Activated B cell treated with CpG ODN at 0.5 μM for 24 hours (primary cell): ENCODE data around the gene ENDOU. TPM values are rescaled to one million over a fixed set of nuclear protein-coding genes. Genes with fewer than 3 reads are reported as not detected.

Experiments used
- ATAC-seq: fragments of 200-7000 bp; cut with Tn5 transposase; one replicate; pipeline ENCODE4 v1.10.0; 2021; ENCODE audit warnings: low read depth, mild to moderate bottlenecking, moderate library complexity
- CTCF ChIA-PET: fragments of 350-600 bp; sonication (Branson Sonifier 250); formaldehyde crosslinking; loops from one replicate; lab custom pipeline; 2021; ENCODE audit warnings: antibody characterized with exemption; lab: Charles Lee
- POLR2A ChIA-PET: fragments of 350-600 bp; sonication (Branson Sonifier 250); formaldehyde crosslinking; loops from one replicate; lab custom pipeline; 2021; ENCODE audit warnings: antibody characterized with exemption; lab: Charles Lee
- DNase-seq: peaks from one replicate; pipeline ENCODE4 v3.0.0; 2022
- H3K27ac Mint-ChIP-seq: one replicate; pipeline ENCODE4 v1.8.0; 2020; ENCODE audit warnings: mixed read lengths
- H3K27me3 Mint-ChIP-seq: one replicate; pipeline ENCODE4 v1.8.0; 2021; ENCODE audit warnings: mixed read lengths
- H3K36me3 Mint-ChIP-seq: one replicate; pipeline ENCODE4 v1.8.0; 2021; ENCODE audit warnings: low read depth, mixed read lengths
- H3K4me1 Mint-ChIP-seq: one replicate; pipeline ENCODE4 v1.8.0; 2021; ENCODE audit warnings: mixed read lengths
- H3K4me3 Mint-ChIP-seq: one replicate; pipeline ENCODE4 v1.8.0; 2020; ENCODE audit warnings: mild to moderate bottlenecking, mixed read lengths
- H3K9me3 Mint-ChIP-seq: one replicate; pipeline ENCODE4 v1.8.0; 2020; ENCODE audit warnings: mixed read lengths
- intact Hi-C: fragments of 100-400 bp; cut with micrococcal nuclease; formaldehyde crosslinking; loops from one replicate; pipeline ENCODE4 v1.15.1; 2024
- total RNA-seq: library from RNA; stranded (reverse); gene quantifications from 2 replicates; pipeline ENCODE4 v1.2.3, GENCODE V29; 2022
- TF ChIP-seq, protein P1 (sequence below): fragments of 200-600 bp; IDR thresholded peaks from one replicate; pipeline ENCODE4 v1.8.0; 2022; ENCODE audit warnings: antibody characterized with exemption, mild to moderate bottlenecking

Gene ENDOU, protein sequence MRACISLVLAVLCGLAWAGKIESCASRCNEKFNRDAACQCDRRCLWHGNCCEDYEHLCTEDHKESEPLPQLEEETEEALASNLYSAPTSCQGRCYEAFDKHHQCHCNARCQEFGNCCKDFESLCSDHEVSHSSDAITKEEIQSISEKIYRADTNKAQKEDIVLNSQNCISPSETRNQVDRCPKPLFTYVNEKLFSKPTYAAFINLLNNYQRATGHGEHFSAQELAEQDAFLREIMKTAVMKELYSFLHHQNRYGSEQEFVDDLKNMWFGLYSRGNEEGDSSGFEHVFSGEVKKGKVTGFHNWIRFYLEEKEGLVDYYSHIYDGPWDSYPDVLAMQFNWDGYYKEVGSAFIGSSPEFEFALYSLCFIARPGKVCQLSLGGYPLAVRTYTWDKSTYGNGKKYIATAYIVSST
- total RNA-seq = 0.24 and 0.37 TPM in 2 replicates

DNA sequence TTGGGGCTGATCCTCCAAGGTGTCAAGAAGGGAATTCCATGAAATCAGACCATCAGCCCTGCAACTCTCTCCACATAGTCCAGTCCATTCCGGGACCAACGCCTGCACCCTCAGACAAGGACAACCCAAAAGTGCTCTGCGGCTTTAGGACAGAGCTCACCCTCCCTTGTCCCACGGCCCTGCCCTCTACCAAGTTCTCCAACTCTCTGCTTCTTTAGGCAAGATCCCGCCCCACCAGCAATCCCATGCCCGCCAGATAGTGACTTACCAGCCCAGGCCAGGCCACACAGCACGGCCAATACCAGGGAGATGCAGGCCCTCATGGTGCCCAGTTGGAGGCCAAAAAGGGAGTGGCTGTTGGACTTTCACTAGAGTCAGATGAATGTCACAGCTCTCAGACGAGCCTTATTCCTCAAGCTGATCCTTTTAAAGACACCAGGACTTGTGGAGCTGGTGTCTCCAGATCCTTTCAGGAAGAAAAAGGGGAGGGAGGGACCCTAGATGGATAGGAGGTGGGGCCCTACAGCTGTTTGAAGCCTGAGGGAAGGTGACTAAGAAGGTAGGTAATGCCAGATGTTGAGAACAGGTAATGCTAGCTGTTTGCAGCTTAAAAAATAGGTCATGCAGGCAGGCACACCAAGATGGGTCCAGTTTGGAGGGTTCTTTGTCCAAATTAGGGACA lies at the start of gene ENDOU:
Gene ENDOU (minus strand): TSS at position 400 of the 682 bp plus-strand sequence. CDS start 77 bp downstream, at position 323.
- intact Hi-C loops = no loop called here
- ChIA-PET POLR2A (interaction anchor here (0.5 to 4.3 kb wide), 10 partner anchors 15 to 1460 kb away, joined by 3 to 36 read pairs (median 3); partner anchors contain the start of genes RPAP3 and SLC48A1), CTCF (interaction anchor here (1.2 to 8.6 kb wide), 7 partner anchors 10 to 113 kb away, joined by 3 to 91 read pairs (median 4); no protein-coding TSS in a partner anchor)
- Mint-ChIP-seq H3K4me3 (no peak within 1 kb of the TSS), H3K4me1 (peaks cover 37% of the 10 kb centered on the region), H3K27ac (peak within 1 kb of the TSS; percentile 65), H3K36me3 (peaks cover 11% of the 10 kb centered on the region), H3K27me3 (no peaks in the 10 kb centered on the region), H3K9me3 (no peaks in the 10 kb centered on the region)
- no peak for DNase-seq
- TF ChIP-seq, protein P1, sequence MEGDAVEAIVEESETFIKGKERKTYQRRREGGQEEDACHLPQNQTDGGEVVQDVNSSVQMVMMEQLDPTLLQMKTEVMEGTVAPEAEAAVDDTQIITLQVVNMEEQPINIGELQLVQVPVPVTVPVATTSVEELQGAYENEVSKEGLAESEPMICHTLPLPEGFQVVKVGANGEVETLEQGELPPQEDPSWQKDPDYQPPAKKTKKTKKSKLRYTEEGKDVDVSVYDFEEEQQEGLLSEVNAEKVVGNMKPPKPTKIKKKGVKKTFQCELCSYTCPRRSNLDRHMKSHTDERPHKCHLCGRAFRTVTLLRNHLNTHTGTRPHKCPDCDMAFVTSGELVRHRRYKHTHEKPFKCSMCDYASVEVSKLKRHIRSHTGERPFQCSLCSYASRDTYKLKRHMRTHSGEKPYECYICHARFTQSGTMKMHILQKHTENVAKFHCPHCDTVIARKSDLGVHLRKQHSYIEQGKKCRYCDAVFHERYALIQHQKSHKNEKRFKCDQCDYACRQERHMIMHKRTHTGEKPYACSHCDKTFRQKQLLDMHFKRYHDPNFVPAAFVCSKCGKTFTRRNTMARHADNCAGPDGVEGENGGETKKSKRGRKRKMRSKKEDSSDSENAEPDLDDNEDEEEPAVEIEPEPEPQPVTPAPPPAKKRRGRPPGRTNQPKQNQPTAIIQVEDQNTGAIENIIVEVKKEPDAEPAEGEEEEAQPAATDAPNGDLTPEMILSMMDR = no peak
- ATAC-seq = no peak

DNA sequence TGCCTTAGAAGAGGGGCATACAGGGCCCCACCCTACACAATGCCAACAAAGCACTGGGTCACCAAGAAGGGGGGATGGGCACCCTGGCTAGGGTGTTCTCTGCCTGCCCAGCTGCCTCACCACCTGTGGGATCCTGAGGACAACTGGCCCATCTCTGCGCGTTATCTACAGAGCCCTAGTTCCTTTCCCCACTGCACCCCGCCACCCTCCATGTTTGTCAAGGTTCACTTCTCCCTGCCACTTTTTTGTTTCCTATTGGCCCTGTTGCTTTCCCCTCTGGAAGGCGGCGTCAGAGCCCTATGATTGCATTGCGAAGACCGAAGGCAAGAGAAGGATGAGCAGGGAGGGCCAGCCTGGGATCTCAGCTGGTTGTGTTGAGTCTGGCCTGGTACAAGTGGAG lies 49.4 kb upstream of the ENDOU start:
- no peak for ATAC-seq
- TF ChIP-seq, protein P1 = no peak
- no peak overlapping the region for H3K27ac Mint-ChIP-seq
- ChIA-PET POLR2A (interaction anchor here (1.8 to 3.0 kb wide), 2 partner anchors 34 to 68 kb away, joined by 4 to 13 read pairs; partner anchors contain the start of gene RPAP3), CTCF (interaction anchor here (1.5 to 11.7 kb wide), 5 partner anchors 8 to 64 kb away, joined by 4 to 416 read pairs (median 52); no protein-coding TSS in a partner anchor)
- no peaks in the 10 kb centered on the region for H3K27me3 Mint-ChIP-seq
- peaks cover 25% of the 10 kb centered on the region for H3K4me1 Mint-ChIP-seq
- H3K36me3 Mint-ChIP-seq = no peaks in the 10 kb centered on the region
- intact Hi-C loops = no loop called here
- H3K4me3 Mint-ChIP-seq = peak overlapping the region; percentile 28
- no peak for DNase-seq
- H3K9me3 Mint-ChIP-seq = no peaks in the 10 kb centered on the region

DNA sequence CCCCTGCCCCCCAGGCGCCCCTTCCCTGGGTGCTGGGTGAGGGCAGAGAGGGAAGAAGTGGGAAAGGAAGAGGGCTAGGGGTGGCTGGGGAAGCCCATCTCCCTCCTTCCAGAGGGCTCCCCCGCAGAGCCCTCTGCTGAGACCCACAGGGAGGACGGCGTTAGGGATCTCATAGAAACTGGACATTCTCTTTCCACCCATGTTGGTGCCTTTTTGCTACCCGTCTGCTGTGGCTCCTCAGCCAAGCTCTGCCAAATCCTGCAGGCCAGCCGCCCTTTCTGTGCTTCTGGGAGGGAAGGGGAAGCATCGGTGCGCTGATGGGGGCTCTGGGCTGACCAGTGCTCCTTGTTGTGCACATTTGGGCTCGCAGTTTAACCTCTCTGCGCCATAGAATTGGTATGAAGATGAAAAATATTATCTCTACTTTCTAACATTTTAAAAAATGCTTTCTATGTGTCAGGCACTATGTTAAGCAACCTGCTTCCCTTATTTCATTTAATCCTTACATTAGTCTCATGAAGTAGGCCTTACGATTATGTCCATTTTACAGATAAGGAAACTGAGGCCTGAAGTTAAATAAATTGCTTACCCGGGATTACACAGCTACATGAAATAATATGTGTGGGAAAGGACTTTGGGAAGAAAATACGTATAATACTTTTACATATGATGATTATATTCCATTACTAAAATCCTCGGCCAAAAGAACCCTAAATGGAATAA lies 48.7 kb upstream of the ENDOU start:
- ATAC-seq = no peak
- Mint-ChIP-seq H3K4me1 (peaks cover 21% of the 10 kb centered on the region), H3K4me3 (peak overlapping the region; percentile 87), H3K27me3 (no peaks in the 10 kb centered on the region), H3K27ac (peak overlapping the region; percentile 67), H3K36me3 (no peaks in the 10 kb centered on the region), H3K9me3 (no peaks in the 10 kb centered on the region)
- POLR2A ChIA-PET = interaction anchor here (1.2 to 3.0 kb wide), 2 partner anchors 59 to 68 kb away, joined by 4 to 13 read pairs; partner anchors contain the start of gene RPAP3
- intact Hi-C loops = loop anchor here (1.0 kb wide), 3 partner anchors 32 to 59 kb away; no protein-coding TSS in a partner anchor
- no peak for DNase-seq
- TF ChIP-seq, protein P1 = no peak
- CTCF ChIA-PET = interaction anchor here (1.1 to 11.7 kb wide), 7 partner anchors 16 to 64 kb away, joined by 3 to 416 read pairs (median 52); partner anchors contain the start of gene RAPGEF3

DNA sequence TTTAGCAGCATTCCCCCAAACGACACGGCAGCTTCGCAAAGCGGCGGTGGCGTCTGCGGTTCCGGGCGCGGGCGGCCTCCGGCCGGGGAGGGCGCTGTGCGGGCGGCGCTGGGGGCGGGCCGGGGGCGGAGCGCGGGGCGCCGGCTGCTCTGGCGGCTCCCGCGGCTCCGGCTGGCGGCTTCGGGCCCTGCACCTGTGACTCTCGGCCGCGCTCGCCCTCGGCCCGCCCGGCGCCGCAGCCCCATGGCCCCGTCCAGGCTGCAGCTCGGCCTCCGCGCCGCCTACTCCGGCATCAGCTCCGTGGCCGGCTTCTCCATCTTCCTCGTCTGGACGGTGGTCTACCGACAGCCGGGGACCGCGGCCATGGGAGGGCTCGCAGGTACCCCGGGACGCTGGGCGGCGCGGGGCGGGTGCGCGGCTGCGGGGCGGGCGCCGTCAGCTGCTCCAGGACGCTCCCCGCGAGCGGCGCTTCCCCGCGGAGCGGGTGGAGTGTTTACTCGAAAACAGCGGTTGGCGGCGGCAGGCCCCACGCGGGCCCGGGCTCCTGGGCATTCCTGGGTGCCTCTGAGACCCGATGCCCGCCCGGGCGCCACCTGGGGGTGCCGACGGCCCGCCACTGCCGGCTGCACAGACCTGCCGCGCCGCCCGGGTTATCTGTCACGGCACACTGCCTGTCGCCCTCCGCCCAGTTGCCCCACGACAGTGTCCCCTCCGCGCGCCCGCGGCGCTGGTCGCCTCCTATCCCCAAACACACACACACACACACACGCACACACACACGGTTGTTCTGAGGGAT lies 48.0 kb upstream of the ENDOU start, which contains the start of gene SLC48A1:
Gene SLC48A1 (plus strand): TSS at position 177 of the 796 bp plus-strand sequence. CDS start 67 bp downstream, at position 244.
- POLR2A ChIA-PET = interaction anchor here (0.9 to 3.0 kb wide), 15 partner anchors 10 to 67 kb away, joined by 3 to 13 read pairs (median 3); partner anchors contain the start of genes HDAC7 and RPAP3
- intact Hi-C loops = loop anchor here (1.0 kb wide), 3 partner anchors 31 to 58 kb away; no protein-coding TSS in a partner anchor

More for the DNA sequence above, 48.0 kb upstream of the ENDOU start, which contains the start of gene SLC48A1:
- CTCF ChIA-PET = interaction anchor here (0.6 to 11.7 kb wide), 11 partner anchors 11 to 190 kb away, joined by 3 to 416 read pairs (median 6); partner anchors contain the start of genes RAPGEF3, RPAP3 and TMEM106C
- no peaks in the 10 kb centered on the region for H3K9me3 Mint-ChIP-seq
- DNase-seq (peak; percentile 82), ATAC-seq (peak; percentile 94)
- TF ChIP-seq, protein P1 = no peak
- H3K4me1 Mint-ChIP-seq = peaks cover 18% of the 10 kb centered on the region
- H3K27ac Mint-ChIP-seq = peak within 1 kb of the TSS; percentile 69
- H3K36me3 Mint-ChIP-seq = no peaks in the 10 kb centered on the region
- no peaks in the 10 kb centered on the region for H3K27me3 Mint-ChIP-seq
- peak within 1 kb of the TSS; percentile 87 for H3K4me3 Mint-ChIP-seq
